Measurements from ENCODE around the gene EML5. TPM values are rescaled to one million over a fixed set of nuclear protein-coding genes. Genes with fewer than 3 reads are reported as not detected.

Gene EML5
- total and polyA plus RNA-seq, 2 donors (not counting 1 experiment from before 2014, with no cell fraction given), result 0.10 to 0.66 TPM

DNA sequence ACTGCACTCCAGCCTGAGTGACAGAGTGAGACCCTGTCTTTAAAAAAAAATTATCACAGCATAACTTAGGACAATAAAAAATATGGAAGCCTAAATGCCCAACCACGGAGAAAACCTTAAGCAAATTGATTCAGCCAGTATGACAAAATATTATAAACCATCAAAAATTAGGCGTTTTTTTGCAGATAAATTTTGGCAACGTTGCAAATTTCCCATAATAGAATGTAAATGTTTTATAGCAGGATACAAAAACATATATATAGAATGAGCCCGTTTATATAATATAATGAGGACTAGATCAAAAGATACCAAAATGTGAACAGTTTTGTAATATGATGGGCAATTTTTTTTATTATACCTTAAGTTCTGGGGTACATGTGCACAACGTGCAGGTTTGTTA is 6.8 kb upstream of the EML5 start:
- no peak overlapping the region for H2AFZ ChIP-seq (ENCODE audit: low read length)
- no peak for DNase-seq (ENCODE audit: low read depth in 2 of 2)
- no peak overlapping the region for H3K4me2 ChIP-seq (ENCODE audit: extremely low read depth, insufficient read depth, low read length)
- no peaks in the 10 kb centered on the region for H3K9me3 ChIP-seq (ENCODE audit: control insufficient read depth, insufficient read depth, low read depth, low read length)
- TF ChIP-seq EZH2 (IDR thresholded peaks at IDR 0.05; ENCODE audit: low read length, missing control alignments), result no peak
- TF ChIP-seq, protein P1, sequence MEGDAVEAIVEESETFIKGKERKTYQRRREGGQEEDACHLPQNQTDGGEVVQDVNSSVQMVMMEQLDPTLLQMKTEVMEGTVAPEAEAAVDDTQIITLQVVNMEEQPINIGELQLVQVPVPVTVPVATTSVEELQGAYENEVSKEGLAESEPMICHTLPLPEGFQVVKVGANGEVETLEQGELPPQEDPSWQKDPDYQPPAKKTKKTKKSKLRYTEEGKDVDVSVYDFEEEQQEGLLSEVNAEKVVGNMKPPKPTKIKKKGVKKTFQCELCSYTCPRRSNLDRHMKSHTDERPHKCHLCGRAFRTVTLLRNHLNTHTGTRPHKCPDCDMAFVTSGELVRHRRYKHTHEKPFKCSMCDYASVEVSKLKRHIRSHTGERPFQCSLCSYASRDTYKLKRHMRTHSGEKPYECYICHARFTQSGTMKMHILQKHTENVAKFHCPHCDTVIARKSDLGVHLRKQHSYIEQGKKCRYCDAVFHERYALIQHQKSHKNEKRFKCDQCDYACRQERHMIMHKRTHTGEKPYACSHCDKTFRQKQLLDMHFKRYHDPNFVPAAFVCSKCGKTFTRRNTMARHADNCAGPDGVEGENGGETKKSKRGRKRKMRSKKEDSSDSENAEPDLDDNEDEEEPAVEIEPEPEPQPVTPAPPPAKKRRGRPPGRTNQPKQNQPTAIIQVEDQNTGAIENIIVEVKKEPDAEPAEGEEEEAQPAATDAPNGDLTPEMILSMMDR (conservative IDR thresholded peaks at IDR 0.05 in 1 of 2, IDR thresholded peaks at IDR 0.05 in 1 of 2; ENCODE audit: low read depth in 1 of 2, low read length in 2 of 2), result no peak
- no peaks in the 10 kb centered on the region for H3K36me3 ChIP-seq (ENCODE audit: control insufficient read depth, insufficient read depth, low read length)
- H3K4me3 ChIP-seq (replicated peaks in 1 of 4; ENCODE audit: control extremely low read depth in 1 of 4, insufficient read depth in 1 of 4, low read depth in 3 of 4, low read length in 4 of 4), result no peak overlapping the region
- no peaks in the 10 kb centered on the region for H3K79me2 ChIP-seq (ENCODE audit: control insufficient read depth, insufficient read depth, low read length)
- H4K20me1 ChIP-seq (ENCODE audit: control insufficient read depth, extremely low read depth, insufficient read depth, low read length), result no peaks in the 10 kb centered on the region
- H3K4me1 ChIP-seq (ENCODE audit: control insufficient read depth, extremely low read depth, insufficient read depth, low read length), result no peaks in the 10 kb centered on the region
- no peak overlapping the region for H3K9ac ChIP-seq (ENCODE audit: insufficient read depth, low read length)
- no peak overlapping the region for H3K27ac ChIP-seq (ENCODE audit: insufficient read depth, low read length)
- no peaks in the 10 kb centered on the region for H3K27me3 ChIP-seq (ENCODE audit: control insufficient read depth, insufficient read depth, low read length)

- no peaks in the 10 kb centered on the region for H3K79me2 ChIP-seq (ENCODE audit: control insufficient read depth, insufficient read depth, low read length)
- H3K4me2 ChIP-seq (ENCODE audit: extremely low read depth, insufficient read depth, low read length), result no peak overlapping the region
- no peaks in the 10 kb centered on the region for H3K9me3 ChIP-seq (ENCODE audit: control insufficient read depth, insufficient read depth, low read depth, low read length)
- no peak overlapping the region for H2AFZ ChIP-seq (ENCODE audit: low read length)
- H3K36me3 ChIP-seq (ENCODE audit: control insufficient read depth, insufficient read depth, low read length), result no peaks in the 10 kb centered on the region
- no peak overlapping the region for H3K9ac ChIP-seq (ENCODE audit: insufficient read depth, low read length)
- H3K27me3 ChIP-seq (ENCODE audit: control insufficient read depth, insufficient read depth, low read length), result no peaks in the 10 kb centered on the region
- no peak for DNase-seq (ENCODE audit: low read depth in 2 of 2)
- H3K4me1 ChIP-seq (ENCODE audit: control insufficient read depth, extremely low read depth, insufficient read depth, low read length), result no peaks in the 10 kb centered on the region
- H3K4me3 ChIP-seq (replicated peaks in 1 of 4; ENCODE audit: control extremely low read depth in 1 of 4, insufficient read depth in 1 of 4, low read depth in 3 of 4, low read length in 4 of 4), result no peak overlapping the region
- no peak overlapping the region for H3K27ac ChIP-seq (ENCODE audit: insufficient read depth, low read length)
- no peak for TF ChIP-seq EZH2 (IDR thresholded peaks at IDR 0.05; ENCODE audit: low read length, missing control alignments)
- TF ChIP-seq, protein P1 (conservative IDR thresholded peaks at IDR 0.05 in 1 of 2, IDR thresholded peaks at IDR 0.05 in 1 of 2; ENCODE audit: low read depth in 1 of 2, low read length in 2 of 2), result no peak
- no peaks in the 10 kb centered on the region for H4K20me1 ChIP-seq (ENCODE audit: control insufficient read depth, extremely low read depth, insufficient read depth, low read length)
Measured at GRCh38 chr14:88798156-88798555, 5.4 kb upstream of the EML5 start.

DNA sequence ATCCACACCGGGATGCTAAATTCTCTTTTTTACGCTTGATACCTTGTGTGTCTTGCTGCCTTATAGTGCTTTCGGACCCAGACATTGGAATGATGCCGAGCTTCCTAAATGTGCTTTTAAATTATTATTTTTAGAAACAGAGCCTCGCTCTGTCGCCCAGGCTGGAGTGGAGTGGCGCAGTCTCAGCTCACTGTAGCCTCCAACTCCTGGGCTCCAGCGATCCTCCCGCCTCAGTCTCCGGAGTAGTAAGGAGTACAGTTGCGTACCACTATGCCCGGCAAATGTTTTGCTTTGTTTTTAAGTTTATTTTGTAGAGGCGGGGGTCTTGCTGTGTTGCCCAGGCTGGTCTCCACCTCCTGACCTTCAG is 489 bp upstream of the EML5 start:
- no peak for TF ChIP-seq EZH2 (IDR thresholded peaks at IDR 0.05; ENCODE audit: low read length, missing control alignments)
- TF ChIP-seq, protein P1 (conservative IDR thresholded peaks at IDR 0.05 in 1 of 2, IDR thresholded peaks at IDR 0.05 in 1 of 2; ENCODE audit: low read depth in 1 of 2, low read length in 2 of 2), result no peak
- no peaks in the 10 kb centered on the region for H4K20me1 ChIP-seq (ENCODE audit: control insufficient read depth, extremely low read depth, insufficient read depth, low read length)
- H3K36me3 ChIP-seq (ENCODE audit: control insufficient read depth, insufficient read depth, low read length), result no peaks in the 10 kb centered on the region
- H3K4me3 ChIP-seq (replicated peaks in 1 of 4; ENCODE audit: control extremely low read depth in 1 of 4, insufficient read depth in 1 of 4, low read depth in 3 of 4, low read length in 4 of 4), result peak overlapping the region; percentile 57 to 74 (median 66)
- peak overlapping the region; percentile 76 for H2AFZ ChIP-seq (ENCODE audit: low read length)
- no peaks in the 10 kb centered on the region for H3K79me2 ChIP-seq (ENCODE audit: control insufficient read depth, insufficient read depth, low read length)
- no peaks in the 10 kb centered on the region for H3K27me3 ChIP-seq (ENCODE audit: control insufficient read depth, insufficient read depth, low read length)
- H3K4me2 ChIP-seq (ENCODE audit: extremely low read depth, insufficient read depth, low read length), result peak overlapping the region; percentile 75
- H3K4me1 ChIP-seq (ENCODE audit: control insufficient read depth, extremely low read depth, insufficient read depth, low read length), result no peaks in the 10 kb centered on the region
- peak overlapping the region; percentile 36 for H3K9ac ChIP-seq (ENCODE audit: insufficient read depth, low read length)
- no peak overlapping the region for H3K27ac ChIP-seq (ENCODE audit: insufficient read depth, low read length)
- H3K9me3 ChIP-seq (ENCODE audit: control insufficient read depth, insufficient read depth, low read depth, low read length), result no peaks in the 10 kb centered on the region
- DNase-seq (ENCODE audit: low read depth in 2 of 2), result no peak
